ENCODE measurements around the gene THBS4.

THBS4 gene

DNA sequence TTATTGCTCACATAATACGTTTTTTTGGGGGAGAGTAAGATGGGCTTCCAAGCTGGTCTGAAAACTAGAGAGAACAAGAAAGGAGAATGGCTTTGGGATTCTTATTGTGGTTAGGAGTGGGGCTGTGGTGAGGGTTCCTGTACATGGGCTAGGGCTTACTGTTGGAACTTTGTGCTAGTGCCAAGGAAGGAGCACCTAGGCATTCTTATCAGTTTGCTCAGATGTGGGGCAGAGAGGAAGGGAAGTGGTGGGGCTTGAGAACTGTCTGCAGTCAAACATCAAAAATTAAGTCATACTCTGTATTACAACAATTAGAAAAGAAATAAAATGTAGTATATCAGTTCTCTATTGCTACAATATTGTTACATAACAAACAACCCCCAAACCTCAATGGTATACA lies 4.0 kb upstream of the THBS4 start:
- no peak for DNase-seq (ENCODE audit: low read depth)
- TF ChIP-seq, protein P1, sequence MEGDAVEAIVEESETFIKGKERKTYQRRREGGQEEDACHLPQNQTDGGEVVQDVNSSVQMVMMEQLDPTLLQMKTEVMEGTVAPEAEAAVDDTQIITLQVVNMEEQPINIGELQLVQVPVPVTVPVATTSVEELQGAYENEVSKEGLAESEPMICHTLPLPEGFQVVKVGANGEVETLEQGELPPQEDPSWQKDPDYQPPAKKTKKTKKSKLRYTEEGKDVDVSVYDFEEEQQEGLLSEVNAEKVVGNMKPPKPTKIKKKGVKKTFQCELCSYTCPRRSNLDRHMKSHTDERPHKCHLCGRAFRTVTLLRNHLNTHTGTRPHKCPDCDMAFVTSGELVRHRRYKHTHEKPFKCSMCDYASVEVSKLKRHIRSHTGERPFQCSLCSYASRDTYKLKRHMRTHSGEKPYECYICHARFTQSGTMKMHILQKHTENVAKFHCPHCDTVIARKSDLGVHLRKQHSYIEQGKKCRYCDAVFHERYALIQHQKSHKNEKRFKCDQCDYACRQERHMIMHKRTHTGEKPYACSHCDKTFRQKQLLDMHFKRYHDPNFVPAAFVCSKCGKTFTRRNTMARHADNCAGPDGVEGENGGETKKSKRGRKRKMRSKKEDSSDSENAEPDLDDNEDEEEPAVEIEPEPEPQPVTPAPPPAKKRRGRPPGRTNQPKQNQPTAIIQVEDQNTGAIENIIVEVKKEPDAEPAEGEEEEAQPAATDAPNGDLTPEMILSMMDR (conservative IDR thresholded peaks at IDR 0.05; ENCODE audit: control insufficient read depth, insufficient read depth, low read depth, low read length): no peak
- no peak overlapping the region for H3K4me3 ChIP-seq (ENCODE audit: control insufficient read depth, low read depth, low read length)

DNA sequence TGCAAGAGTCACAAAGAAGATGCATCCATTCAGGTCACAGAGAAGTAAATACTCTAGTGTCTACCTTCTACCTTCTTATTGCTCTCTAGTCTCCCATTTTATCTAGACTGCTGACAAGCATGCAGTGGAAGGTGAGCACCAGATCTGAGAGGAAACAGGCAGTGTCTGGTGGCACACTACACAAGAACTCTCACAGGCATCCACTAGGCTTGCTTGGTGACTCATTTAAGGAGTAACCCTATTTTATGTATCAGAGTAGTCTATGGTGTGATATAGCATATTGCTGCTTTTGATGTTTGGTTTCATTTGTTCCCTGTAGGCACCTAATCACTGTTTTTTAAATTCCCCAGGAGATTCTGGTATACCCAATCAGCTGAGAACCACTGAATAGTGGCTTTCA lies 1.6 kb upstream of the THBS4 start:
- no peak for DNase-seq (ENCODE audit: low read depth)
- H3K4me3 ChIP-seq (ENCODE audit: control insufficient read depth, low read depth, low read length): no peak overlapping the region
- TF ChIP-seq, protein P1 (conservative IDR thresholded peaks at IDR 0.05; ENCODE audit: control insufficient read depth, insufficient read depth, low read depth, low read length): no peak

DNA sequence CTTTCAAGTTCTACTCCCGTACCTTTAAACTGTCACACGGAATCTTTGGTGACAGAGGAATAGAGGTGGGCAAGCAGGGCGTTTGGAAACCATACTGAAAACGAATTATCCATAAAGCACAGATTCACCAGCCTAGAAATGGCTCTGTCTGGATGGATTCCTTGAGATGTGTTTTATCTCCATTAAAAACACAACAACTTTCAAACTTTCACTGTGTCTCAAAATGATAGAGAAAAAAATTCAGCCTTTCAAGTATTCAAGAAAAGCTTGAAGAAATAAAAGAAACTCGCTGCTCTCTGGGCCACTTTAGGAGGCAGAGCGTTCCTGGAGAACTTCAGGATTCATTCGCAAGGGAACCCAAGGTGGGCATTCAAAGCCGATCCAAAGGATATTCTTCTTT lies 589 bp upstream of the THBS4 start:
- DNase-seq (ENCODE audit: low read depth): no peak
- TF ChIP-seq, protein P1 (conservative IDR thresholded peaks at IDR 0.05; ENCODE audit: control insufficient read depth, insufficient read depth, low read depth, low read length): no peak
- H3K4me3 ChIP-seq (ENCODE audit: control insufficient read depth, low read depth, low read length): no peak overlapping the region

DNA sequence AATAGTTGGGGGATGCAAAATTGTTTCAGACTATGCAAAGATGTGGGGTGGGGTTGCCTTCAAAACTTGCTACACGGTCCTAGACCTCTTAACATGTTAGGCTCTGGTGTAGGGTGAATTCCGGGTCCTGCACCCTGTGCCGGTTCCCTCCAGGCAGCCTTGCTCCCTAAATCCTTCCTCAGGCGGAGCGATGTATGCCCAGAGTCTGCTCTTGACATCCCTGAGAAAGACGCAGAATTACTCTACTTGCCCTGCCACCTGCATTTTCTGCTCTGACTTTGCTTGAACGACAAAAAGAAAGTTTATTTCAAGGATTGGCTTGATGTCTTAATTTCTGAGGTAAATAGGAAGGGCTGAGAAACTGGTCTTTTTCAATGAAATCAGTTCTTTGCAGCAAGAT lies 691 bp downstream of the THBS4 start:
- no peak for DNase-seq (ENCODE audit: low read depth)
- H3K4me3 ChIP-seq (ENCODE audit: control insufficient read depth, low read depth, low read length): no peak overlapping the region
- TF ChIP-seq, protein P1 (conservative IDR thresholded peaks at IDR 0.05; ENCODE audit: control insufficient read depth, insufficient read depth, low read depth, low read length): no peak

DNA sequence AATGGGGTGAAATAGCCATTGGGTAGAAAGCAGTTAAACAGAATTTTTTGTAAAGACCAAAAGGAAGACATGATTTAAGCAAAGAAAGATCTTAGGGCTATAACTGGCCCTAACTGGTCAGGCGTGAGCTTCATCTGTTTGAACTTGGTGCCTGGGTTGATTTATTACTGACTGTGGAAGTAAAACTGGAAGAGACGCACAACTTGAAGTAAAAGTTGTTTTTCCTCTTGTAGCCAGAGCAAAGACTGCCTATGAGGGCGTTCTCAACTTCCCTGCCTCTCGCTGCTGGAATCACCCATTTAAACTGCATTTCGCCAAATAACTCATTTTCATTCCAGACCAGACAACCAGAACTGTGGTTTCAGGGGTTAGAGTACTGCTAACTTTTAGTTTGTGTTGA lies 1.5 kb downstream of the THBS4 start:
- TF ChIP-seq, protein P1 (conservative IDR thresholded peaks at IDR 0.05; ENCODE audit: control insufficient read depth, insufficient read depth, low read depth, low read length): no peak
- H3K4me3 ChIP-seq (ENCODE audit: control insufficient read depth, low read depth, low read length): no peak overlapping the region
- no peak for DNase-seq (ENCODE audit: low read depth)

DNA sequence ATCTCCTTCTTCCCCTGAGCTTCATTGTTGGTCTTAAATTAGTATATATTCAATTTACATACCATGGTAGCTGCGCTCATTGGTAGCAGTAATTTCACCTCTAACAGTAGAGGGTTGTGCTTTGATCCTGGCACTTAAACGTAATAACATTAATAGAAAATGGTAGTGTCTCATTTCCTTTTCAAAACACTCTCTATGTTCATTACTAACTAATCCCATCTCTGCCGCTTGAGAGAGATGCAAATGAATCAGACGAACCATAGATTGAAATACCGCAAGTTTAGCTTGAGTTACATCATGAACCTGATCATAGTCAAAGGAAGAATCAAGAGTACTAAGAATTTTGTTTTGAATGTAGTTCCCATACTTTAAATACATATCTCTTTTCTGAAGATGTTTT lies 2.2 kb downstream of the THBS4 start:
- no peak overlapping the region for H3K4me3 ChIP-seq (ENCODE audit: control insufficient read depth, low read depth, low read length)
- TF ChIP-seq, protein P1 (conservative IDR thresholded peaks at IDR 0.05; ENCODE audit: control insufficient read depth, insufficient read depth, low read depth, low read length): no peak
- DNase-seq (ENCODE audit: low read depth): no peak

DNA sequence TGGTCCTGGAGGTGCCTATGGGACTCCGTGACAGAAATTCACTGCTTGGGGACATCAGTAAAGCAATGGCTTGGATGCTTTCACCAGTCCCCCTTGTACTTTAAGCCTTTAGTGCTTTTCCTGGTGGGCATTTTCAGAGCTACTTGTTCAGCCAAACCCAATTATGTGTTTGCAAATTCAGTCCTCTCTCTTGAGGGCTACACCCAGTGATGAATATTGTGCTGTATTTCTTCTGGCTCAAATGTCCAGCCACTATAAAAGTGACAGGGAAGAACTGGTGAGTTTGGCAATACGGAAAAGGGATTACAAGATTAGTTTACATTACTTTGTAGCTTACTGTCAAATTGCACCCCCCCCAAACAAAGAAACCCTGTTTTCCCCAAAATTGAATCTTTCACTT lies 4.5 kb downstream of the THBS4 start:
- H3K4me3 ChIP-seq (ENCODE audit: control insufficient read depth, low read depth, low read length): no peak overlapping the region
- TF ChIP-seq, protein P1 (conservative IDR thresholded peaks at IDR 0.05; ENCODE audit: control insufficient read depth, insufficient read depth, low read depth, low read length): no peak
- DNase-seq (ENCODE audit: low read depth): no peak

All from fibroblast of mammary gland (primary cell).